ENCODE data around the gene MCEE. TPM values are rescaled to one million over a fixed set of nuclear protein-coding genes. Genes with fewer than 3 reads are reported as not detected.
A peak's percentile ranks its signal among the peaks of the same experiment; 100 is the strongest.

The MCEE gene
- total RNA-seq, 1 donor from 2014 or later, result 39.7 TPM

DNA sequence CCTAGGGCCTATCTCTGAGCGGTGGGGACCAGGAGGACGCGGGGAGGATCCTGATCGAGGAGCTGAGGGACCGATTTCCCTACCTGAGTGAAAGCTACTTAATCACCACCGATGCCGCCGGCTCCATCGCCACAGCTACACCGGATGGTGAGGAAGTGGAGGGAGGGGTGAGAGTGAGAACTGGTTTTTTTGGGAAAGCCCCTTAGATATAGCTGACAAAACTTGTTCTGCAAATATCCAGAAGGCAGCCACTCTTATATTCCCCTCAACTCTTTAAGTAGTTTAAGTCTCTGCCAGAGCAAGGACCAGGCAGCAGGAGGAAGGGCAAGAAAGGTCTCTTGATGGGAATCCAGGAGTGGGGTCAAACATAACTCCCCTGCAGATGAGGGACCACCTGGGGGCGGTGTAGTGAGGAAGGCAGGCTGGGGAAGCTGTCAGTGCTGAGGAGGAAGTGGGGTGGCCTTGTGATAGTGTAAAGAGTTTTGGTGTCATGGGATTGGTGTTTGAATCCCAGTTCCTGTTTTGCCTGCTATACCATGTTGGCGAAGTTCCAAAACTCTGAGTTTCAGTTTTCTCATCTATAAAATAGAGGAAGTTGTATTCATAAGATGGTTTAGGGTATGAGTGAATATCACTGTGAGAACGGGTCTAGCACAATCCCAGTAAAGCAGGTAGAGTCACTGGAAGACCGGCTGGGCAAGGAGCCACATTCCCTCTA lies 58.2 kb downstream of the MCEE start:
- no peak for TF ChIP-seq CTCF (IDR thresholded peaks at IDR 0.05; ENCODE audit: borderline replicate concordance)
- DNase-seq, result peak; percentile 23
- no peak overlapping the region for H3K4me3 ChIP-seq
- H3K36me3 ChIP-seq, result peaks cover 43% of the 10 kb centered on the region
- no peaks in the 10 kb centered on the region for H3K9me3 ChIP-seq (replicated peaks)
- intact Hi-C loops (cut with micrococcal nuclease), result no loop called here
- H3K4me1 ChIP-seq, result peaks cover 56% of the 10 kb centered on the region
- H3K27ac ChIP-seq (replicated peaks), result no peak overlapping the region
- H3K27me3 ChIP-seq (ENCODE audit: low read depth), result no peaks in the 10 kb centered on the region

GRCh38 chr2:71070294-71071093 lies 59.5 kb downstream of the MCEE start:
- intact Hi-C loops (cut with micrococcal nuclease), result no loop called here
- H3K4me3 ChIP-seq, result peak overlapping the region; percentile 87
- H3K27ac ChIP-seq (replicated peaks), result no peak overlapping the region
- no peaks in the 10 kb centered on the region for H3K9me3 ChIP-seq (replicated peaks)
- no peaks in the 10 kb centered on the region for H3K27me3 ChIP-seq (ENCODE audit: low read depth)
- no peak for DNase-seq
- peaks cover 56% of the 10 kb centered on the region for H3K4me1 ChIP-seq
- peak; percentile 14 for TF ChIP-seq CTCF (IDR thresholded peaks at IDR 0.05; ENCODE audit: borderline replicate concordance)
- H3K36me3 ChIP-seq, result peaks cover 30% of the 10 kb centered on the region

DNA sequence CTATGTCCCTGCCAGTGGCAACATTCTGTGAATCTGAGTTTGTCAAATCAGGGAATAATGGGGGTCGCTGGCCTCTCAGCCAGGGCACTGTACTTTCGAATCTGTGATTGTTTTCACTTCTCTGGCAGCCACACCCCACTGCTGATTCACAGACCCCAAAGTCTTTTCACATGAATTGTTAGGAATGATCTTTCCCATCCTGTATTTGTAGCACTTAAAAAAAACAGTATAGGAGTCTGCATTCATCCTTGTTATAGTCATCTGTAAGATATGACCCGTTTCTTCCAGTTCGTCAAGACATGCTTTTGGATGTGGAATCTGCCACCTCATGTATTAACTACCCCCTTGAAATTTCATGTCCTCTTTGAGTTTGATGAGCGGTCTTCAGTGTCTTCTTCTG lies 60.7 kb downstream of the MCEE start:
- no peak for DNase-seq
- Histone ChIP-seq H3K4me3 (peak overlapping the region; percentile 87), H3K27ac (replicated peaks) (no peak overlapping the region), H3K36me3 (peaks cover 18% of the 10 kb centered on the region), H3K27me3 (ENCODE audit: low read depth) (no peaks in the 10 kb centered on the region), H3K9me3 (replicated peaks) (no peaks in the 10 kb centered on the region), H3K4me1 (peaks cover 56% of the 10 kb centered on the region)
- intact Hi-C loops (cut with micrococcal nuclease), result no loop called here
- TF ChIP-seq CTCF (IDR thresholded peaks at IDR 0.05; ENCODE audit: borderline replicate concordance), result no peak

- intact Hi-C loops (cut with micrococcal nuclease), result no loop called here
- peak; percentile 95 for DNase-seq
- Histone ChIP-seq H3K27ac (replicated peaks) (peak within 1 kb of the TSS; percentile 94), H3K4me3 (peak within 1 kb of the TSS; percentile 87), H3K9me3 (replicated peaks) (no peaks in the 10 kb centered on the region), H3K4me1 (peaks cover 56% of the 10 kb centered on the region), H3K27me3 (ENCODE audit: low read depth) (no peaks in the 10 kb centered on the region), H3K36me3 (peaks cover 9% of the 10 kb centered on the region)
- no peak for TF ChIP-seq CTCF (IDR thresholded peaks at IDR 0.05; ENCODE audit: borderline replicate concordance)
These were observed 61.6 kb downstream of the MCEE start, which contains the start of gene NAGK for GRCh38 chr2:71068218-71069035. Gene NAGK, plus strand, starts transcription at chr2:71068648. Its CDS starts 36 bp downstream, at chr2:71068684.

GRCh38 chr2:71067567-71068217 lies 62.3 kb downstream of the MCEE start:
- Histone ChIP-seq H3K27me3 (ENCODE audit: low read depth) (no peaks in the 10 kb centered on the region), H3K4me1 (peaks cover 53% of the 10 kb centered on the region), H3K36me3 (peaks cover 2% of the 10 kb centered on the region), H3K9me3 (replicated peaks) (no peaks in the 10 kb centered on the region), H3K27ac (replicated peaks) (peak overlapping the region; percentile 94), H3K4me3 (peak overlapping the region; percentile 87)
- DNase-seq, result no peak
- intact Hi-C loops (cut with micrococcal nuclease), result no loop called here
- no peak for TF ChIP-seq CTCF (IDR thresholded peaks at IDR 0.05; ENCODE audit: borderline replicate concordance)

Data from left ventricle myocardium inferior (tissue), 1 donor.